GM18511 (cell line): Measurements from ENCODE around the gene RAMP3.

Experiments used
- ATAC-seq: cut with Tn5 transposase; IDR thresholded peaks from one replicate; pipeline ENCODE4 v1.9.1; 2021; ENCODE audit warnings: mild to moderate bottlenecking, moderate library complexity; ENCODE audit not compliant: unreplicated experiment

Gene RAMP3

GRCh38 chr7:45219801-45220435 lies 62.3 kb downstream of the RAMP3 start:
- no peak for ATAC-seq

DNA sequence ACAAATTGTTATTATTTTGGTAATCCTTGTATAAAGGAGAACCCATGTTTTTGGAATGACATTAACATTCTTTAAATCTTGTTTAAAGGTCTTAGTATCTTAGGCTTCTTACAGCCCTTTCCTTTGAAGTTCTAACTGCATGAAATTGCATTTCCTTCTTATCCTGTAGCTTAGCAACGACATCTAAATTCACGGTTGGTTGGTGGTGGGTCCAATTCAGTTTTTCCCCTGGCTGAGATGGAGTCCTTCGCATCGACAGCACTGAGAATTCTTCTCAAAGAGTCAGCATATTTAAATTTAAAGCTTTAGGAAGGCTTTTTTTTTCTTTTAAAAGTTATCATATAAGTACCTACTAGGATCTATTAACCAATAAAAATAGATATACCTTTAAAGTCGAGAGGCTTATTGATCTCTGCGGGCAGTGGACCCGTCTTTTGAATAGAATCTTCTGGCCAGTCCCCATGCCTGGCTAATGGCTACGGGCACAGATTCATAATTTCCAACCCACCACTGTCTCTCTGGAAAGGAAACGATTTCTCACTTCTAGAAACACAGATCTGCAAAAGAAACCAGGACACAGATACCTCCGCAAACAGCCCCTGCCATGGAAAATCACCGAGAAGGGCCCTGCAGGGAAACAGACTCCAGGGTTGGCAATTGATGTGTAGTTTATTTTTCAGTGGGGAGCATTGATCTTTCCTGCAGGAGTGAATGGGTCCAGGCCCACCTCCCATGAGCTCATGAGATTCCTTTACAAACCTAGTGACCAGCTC lies 63.4 kb downstream of the RAMP3 start:
- ATAC-seq, result no peak

GRCh38 chr7:45221896-45222604 lies 64.5 kb downstream of the RAMP3 start:
- no peak for ATAC-seq

DNA sequence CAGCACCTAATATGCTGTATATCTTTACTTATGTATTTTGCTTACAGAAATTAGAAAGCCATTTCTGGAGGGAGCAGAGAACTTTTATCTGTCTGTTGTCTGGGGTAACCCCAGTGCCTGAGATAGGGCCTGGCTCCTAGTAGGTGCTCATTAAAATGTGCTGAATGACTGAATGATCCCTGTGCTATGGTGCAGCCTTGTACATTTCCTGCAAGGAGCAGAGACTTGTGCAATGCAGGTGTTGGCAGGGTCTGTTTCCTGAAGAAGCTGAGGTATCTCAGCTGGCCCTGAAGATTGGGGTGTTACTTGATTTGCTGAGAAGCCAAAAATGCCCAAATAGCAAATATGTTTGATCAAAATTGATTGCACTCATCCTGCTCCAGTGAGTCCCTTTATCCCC lies 65.5 kb downstream of the RAMP3 start:
- no peak for ATAC-seq

DNA sequence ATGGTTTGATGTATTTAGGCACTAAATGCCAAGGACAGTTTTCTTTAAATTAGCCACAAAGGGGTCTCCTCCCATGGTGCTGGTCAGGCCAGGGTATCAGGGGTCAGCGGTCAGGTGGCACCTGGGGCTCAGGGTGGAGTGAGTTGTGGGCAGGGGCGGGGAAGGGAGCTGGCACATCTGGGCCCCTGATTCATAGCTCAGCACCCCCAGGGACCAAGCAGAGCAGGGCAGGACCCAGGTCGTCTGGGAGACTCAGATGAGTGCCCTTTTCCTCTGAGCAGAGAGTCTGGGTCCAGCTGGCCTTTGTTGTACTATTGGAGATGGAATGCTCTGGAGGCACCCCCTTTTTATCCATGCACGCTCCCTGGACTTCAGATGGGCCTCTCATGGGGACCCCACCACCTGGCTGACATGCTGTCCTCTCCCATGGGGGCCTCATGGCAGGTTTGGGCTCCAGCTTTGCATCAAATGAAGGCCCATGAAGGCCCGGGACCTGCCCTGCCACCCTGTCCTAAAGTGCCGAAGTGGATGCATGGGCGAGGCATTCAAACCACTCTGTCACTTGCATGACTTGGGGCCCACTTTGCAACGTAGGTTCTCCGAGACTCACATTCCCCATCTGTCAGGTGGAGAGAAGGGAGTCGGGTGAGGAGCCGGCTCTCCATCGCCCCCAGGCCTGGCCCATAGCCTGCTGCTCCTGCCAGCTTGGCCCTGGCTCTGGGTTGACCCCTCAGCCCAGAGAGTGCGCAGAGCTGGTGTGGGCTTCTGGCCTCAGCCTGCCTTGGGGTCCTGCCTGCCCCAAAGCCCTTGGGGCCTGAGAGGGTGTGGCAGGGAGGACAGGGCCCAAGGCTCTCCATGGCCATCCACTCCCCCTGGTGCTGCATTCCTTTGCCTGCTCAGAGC lies 66.4 kb downstream of the RAMP3 start:
- ATAC-seq, result no peak

DNA sequence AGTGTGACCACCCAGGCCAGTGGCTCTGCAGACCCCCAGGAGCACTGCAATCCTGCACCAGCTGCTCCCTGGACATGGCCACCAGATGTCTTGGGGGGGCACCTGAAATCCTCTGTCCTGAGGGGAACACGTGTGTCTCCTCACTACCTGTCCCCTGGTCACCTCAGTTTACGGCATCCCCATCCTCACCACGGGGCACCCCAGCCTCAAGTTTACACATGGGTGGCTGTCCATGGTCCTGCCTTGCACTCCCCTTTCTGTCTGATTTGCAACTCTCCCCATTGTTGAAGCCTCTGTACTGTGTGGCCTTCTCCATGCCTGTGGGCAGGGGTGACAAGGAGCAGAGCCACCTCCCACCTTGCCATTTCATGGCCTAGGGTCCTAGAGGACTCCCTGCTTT lies 67.2 kb downstream of the RAMP3 start:
- ATAC-seq, result no peak

- no peak for ATAC-seq
These were observed 67.8 kb downstream of the RAMP3 start for GRCh38 chr7:45225311-45225947.

GRCh38 chr7:45225948-45226335 lies 68.4 kb downstream of the RAMP3 start:
- no peak for ATAC-seq

DNA sequence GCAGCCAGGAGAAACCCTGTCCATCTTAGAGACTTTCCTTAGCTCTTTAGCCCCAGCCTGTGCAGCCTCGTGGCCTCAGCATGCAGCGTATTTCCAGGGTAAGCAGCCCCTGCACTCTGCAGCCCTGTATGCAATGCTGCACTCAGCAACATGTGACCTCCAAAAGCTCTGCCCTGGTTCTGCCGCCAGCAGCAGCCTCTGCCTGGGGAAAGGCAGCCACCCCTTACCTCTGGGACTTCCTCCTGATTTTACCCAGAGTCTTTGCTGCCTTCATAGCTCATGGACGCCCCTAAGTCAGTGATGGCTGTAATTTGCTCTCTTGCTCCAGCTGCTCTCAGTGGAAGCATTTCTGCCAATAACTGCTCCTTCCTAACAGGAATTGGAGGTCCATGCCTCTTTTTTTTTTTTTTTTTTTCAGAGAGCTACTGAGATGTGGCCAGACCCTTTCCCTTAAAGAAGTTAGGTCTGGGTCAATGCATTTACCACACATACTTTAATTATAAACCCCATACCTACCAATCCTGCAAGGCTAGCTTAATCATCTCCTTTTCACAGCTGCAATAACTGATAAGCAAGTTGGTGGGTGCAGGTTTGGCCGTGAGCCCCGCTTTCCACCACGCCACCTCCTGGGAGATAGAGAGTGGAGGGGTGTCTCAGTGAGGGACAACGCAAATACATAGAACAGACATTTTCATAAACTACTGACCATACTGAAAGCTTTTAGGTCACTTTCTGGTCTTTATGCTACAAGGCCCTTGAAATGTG lies 71.7 kb downstream of the RAMP3 start:
- ATAC-seq, result no peak

- no peak for ATAC-seq
These were observed 72.5 kb downstream of the RAMP3 start for GRCh38 chr7:45230083-45230482.

- ATAC-seq, result no peak
These were observed 73.1 kb downstream of the RAMP3 start for GRCh38 chr7:45230611-45231165.

DNA sequence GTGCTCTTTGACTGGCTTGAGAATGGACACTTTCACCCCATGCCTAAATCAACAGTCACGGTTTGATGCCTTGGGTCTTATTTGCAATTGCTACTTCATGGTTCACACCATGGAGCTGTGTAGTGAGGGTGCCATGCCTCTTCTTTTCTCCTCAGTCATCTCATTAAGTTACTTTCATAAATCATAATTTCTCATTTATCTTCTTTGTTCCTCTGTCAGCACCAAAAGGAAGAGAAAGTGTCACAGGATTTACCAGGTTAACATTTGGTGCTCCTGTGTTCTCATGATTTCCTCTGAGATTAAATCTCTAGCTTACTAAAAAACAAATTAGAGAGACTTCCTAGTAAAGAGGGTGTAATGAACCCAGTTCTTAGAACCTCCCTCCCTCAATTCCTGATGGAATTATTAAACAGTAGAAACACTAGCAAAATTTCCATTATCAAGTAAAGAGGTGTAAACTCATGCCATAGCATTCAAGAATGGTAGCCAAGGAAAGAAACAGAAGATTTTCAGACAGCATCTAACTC lies 75.7 kb downstream of the RAMP3 start:
- no peak for ATAC-seq
